HG02610 (cell line): ENCODE measurements around the gene ZNF649.
"Not testable (repeated sequence)": the region's sequence is repeated elsewhere in the genome, so short reads cannot be mapped to it uniquely, and the experiment has no call there.

Experiments used
- ATAC-seq: cut with Tn5 transposase; IDR thresholded peaks from one replicate; pipeline ENCODE4 v1.9.1; 2021; ENCODE audit warnings: mild to moderate bottlenecking, moderate library complexity; ENCODE audit not compliant: unreplicated experiment

The ZNF649 gene

DNA sequence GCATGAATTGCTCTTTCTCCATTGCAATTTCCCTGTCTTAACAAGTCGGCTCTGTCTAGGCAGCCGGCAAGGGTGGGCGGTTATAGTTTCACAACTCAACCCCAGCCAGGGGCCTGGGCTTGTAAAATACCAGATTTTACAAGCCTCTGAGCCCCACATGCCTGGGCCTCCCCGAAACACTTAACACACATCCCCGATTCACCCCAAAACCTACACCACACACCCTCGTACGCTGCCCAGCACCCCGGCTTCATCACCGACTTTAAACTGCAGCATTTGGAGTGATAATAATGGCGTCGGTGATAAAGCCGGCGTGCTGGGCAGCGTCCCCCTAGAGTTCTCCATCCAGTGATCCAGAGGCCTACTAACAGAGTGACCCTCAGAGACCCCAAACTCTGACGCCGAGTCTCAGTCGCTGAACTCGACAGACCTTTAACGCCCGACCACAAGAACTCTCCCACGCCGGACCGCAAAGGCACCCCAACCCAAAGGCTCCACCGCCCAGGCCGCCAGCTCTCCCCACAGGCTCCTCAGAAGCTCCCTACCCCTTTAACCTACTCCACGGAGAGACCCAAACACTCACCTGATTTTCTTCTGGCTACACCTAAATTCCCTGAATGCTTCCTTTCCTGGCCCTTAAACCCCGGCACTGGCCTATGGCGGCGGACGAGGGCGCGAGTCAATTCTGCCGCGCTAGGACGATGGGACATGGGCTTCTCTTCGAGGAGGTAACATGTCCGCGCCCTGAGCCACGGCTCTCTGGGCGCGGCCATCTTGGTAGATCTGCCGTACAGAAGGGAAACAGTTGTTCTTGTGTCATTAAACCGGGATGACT is at the start of gene ZNF649:
Gene ZNF649 (minus strand): TSS at position 687 of the 835 bp plus-strand sequence. CDS start 4,910 bp downstream, outside the sequence.
- peak; percentile 74 for ATAC-seq

GRCh38 chr19:51948975-51949374 is 44.2 kb upstream of the ZNF649 start:
- ATAC-seq, result no peak

DNA sequence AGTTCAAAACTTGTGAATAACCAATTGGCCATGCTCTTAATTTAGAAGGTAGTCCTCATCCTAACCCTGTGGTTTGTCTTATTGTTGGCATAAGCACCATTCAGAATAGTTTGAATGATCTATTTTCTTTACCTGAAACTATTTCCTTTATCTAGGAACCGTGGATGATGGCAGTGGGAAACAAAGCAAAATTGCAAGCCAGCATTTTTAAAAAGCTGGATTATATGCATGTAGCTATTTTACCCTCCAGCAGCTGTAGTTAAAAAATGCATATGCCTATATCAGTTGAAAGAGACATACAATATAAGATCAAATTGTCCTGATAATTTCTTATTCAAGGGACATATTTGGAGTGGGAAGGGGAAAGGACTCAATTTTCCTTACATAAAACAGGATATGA is 41.8 kb upstream of the ZNF649 start:
- ATAC-seq, result no peak

DNA sequence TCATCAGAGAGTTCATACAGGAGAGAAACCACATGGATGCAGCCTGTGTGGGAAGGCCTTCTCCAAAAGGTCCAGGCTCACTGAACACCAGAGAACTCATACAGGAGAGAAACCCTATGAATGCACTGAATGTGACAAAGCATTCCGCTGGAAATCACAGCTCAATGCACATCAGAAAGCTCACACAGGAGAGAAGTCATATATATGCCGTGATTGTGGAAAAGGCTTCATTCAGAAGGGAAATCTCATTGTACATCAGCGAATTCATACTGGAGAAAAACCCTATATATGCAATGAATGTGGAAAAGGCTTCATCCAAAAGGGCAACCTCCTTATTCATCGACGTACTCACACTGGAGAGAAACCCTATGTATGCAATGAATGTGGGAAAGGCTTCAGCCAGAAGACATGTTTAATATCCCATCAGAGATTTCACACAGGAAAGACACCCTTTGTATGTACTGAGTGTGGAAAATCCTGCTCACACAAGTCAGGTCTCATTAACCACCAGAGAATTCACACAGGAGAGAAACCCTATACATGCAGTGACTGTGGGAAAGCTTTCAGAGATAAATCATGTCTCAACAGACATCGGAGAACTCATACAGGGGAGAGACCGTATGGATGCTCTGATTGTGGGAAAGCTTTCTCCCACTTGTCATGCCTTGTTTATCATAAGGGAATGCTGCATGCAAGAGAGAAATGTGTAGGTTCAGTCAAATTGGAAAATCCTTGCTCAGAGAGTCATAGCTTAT is 40.2 kb upstream of the ZNF649 start:
- no peak for ATAC-seq

GRCh38 chr19:51938936-51939335 is 34.1 kb upstream of the ZNF649 start:
- ATAC-seq, result no peak

DNA sequence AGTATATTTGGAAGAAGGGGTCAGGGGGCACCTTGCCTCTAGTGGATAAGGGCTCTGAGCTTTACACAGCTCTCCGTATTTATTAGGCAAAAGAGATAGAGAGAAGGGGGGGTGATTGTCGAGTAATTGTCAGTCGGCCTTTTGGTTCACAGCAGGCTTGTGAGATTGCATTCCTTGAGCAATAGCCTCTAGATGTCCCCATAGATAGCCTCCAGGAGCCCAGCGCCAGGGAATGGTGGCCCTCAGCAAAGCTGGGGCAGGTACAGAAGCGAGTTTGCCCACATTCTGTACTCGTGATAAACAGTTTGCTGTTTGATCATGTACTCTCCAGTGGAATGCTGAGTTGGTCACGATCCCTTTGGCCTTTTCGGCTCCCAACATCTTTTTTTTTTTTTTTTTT is 27.1 kb upstream of the ZNF649 start:
- no peak for ATAC-seq

DNA sequence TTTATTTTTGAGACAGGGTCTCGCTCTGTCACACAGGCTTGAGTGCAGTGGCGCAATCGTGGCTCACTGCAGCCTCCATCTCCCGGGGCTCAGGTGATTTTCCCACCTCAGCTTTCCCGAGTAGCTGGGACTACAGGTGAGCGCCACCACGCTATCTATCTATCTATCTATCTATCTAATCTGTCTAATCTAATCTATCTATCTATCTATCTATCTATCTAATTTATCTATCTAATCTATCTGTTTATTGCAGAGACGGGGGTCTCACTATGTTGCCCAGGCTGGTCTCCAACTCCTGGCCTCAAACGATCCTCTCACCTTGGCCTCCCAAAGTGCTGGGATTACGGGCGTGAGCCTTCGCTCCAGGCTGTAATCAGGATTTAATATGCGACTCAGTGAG is 23.0 kb upstream of the ZNF649 start:
- no peak for ATAC-seq

GRCh38 chr19:51926784-51927741 is 22.2 kb upstream of the ZNF649 start, which contains the start of gene ZNF613:
Gene ZNF613 (plus strand): TSS chr19:51927472. CDS start chr19:51936221, 8,749 bp downstream.
- peak; percentile 89 for ATAC-seq

DNA sequence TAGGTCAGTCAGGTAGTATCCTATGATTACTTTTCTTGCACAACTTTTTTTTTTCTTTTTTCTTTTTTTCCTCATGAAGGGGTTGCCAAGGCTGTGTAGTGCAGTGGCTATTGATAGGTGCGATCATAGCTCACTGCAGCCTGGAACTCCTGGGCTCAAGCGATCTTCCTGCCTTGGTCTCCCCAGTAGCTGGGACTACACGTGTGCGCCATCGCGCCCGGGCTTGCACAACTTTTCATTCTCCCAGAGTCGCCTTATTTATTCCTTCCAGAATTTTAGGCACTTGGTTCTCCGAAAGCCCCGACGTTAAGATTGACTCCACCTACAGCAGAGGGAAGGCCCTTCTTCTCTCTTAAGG is 21.6 kb upstream of the ZNF649 start:
- ATAC-seq, result no peak

- ATAC-seq, result no peak
Measured at GRCh38 chr19:51921949-51922348, 17.1 kb upstream of the ZNF649 start.

DNA sequence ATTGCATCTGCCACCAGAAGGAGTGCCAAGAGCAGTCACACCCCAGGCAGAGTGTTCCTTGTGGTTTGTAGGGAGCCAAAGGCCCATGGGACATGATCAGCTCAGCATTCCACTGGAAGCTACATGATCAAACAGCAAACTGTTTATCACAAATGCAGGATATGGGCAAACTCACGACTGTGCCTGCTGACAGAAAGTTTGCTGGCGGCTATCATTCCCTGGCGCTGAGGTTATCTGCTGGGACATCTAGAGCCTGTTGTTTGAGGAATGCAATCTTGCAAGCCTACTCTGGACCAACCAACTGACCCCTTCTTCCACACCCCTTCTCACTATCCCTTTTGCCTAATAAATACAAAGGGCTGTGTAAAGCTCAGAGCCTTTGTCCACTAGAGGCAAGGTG is 14.8 kb upstream of the ZNF649 start:
- ATAC-seq, result no peak

GRCh38 chr19:51916167-51916566 is 11.3 kb upstream of the ZNF649 start:
- no peak for ATAC-seq

DNA sequence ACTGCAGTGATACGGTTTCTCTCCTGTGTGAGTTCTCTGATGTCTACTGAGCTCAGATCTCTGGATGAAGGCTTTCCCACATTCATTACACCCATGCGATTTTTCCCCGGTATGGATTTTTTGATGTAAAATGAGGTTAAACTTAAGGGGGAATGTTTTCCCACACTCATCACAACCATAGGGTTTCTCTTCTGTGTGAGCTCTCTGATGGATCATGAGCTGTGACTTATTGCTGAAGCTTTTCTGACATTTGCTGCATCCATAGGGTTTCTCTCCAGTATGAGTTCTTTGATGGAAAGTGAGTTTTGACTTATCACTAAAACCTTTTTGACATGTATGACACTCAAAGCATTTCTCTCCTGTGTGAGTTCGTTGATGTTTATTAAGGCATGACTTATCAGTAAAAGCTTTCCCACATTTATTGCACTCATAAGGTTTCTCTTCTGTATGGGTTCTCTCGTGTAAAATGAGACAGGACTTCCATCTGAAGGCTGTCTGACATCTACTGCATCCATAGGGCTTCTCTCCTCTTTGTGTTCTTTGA is 10.6 kb upstream of the ZNF649 start:
- no peak for ATAC-seq

DNA sequence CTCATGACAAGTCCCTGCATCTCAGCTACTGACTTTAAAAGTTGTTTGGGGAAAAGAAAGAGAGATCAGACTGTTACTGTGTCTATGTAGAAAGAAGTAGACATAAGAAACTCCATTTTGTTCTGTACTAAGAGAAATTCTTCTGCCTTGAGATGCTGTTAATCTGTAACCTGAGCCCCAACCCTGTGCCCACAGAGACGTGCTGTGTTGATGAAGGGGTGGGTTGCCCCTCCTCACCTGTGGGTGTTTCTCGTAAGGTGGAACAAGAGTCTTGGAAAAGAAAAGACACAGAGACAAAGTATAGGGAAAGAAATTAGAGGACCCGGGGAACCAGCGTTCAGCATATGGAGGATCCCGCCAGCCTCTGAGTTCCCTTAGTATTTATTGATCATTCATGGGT is 3.2 kb upstream of the ZNF649 start:
- ATAC-seq, result not testable (repeated sequence)

- not testable (repeated sequence) for ATAC-seq
Measured at GRCh38 chr19:51906108-51906507, 1.3 kb upstream of the ZNF649 start.

GRCh38 chr19:51905639-51906038 is 822 bp upstream of the ZNF649 start:
- ATAC-seq, result not testable (repeated sequence)

DNA sequence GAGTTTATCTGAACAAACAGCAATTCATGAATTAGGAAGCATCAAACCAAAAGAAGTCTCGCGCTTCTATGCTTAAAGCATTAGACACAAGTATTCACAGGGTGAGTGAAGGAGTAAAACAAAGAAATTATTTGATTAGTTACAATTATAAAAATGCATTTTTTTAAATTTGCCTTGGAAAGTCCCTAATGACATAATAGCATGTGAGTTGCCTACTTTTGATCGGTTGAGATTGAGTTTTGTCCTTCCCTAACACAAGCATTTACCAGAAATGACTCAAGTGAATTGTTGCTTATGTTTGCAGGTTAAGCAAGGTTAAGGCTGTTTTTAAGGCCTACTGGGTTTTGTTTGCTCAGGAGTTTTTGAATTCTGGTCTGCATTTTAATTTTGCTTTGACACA is 389 bp upstream of the ZNF649 start:
- ATAC-seq, result no peak

DNA sequence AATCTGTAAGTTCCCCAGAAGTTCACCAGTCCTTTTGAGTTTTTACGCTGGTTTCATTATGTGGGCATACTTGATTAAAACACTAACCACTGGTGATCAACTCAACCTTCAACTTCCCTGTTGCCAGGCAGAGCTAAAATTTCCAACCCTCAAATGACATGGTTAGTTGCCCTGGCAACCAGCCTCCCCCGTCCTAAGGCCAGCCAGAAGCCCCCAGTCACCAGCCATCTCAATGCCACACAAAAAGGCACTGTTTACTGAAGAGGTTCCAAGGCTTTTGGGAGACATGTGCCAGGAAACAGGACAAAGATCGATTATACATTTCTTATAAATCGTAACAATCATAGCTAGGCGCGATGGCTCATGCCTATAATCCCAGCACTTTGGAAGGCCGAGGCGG is 1.6 kb downstream of the ZNF649 start:
- ATAC-seq, result no peak

GRCh38 chr19:51901860-51902259 is 3.0 kb downstream of the ZNF649 start:
- ATAC-seq, result no peak

- ATAC-seq, result no peak
Measured at GRCh38 chr19:51891193-51891747, 13.5 kb downstream of the ZNF649 start.
